Activated naive CD4-positive, alpha-beta T cell treated with anti-CD3 and anti-CD28 coated beads, Interleukin-2, amount 10 ng/mL, durations not matched to agents 7 days and 5 days (primary cell): Measurements from ENCODE around the gene A2M.

Experiments
- CTCF ChIA-PET: fragments of 350-600 bp; sonication (Branson Sonifier 250); formaldehyde crosslinking; loops from one replicate; lab custom pipeline; 2021; ENCODE audit warnings: antibody characterized with exemption; lab: Charles Lee
- DNase-seq: peaks from one replicate; pipeline ENCODE4 v3.0.0-alpha.2; 2020
- H3K27ac Mint-ChIP-seq: one replicate; pipeline ENCODE4 v1.8.0; 2021; ENCODE audit warnings: mild to moderate bottlenecking, moderate library complexity, mixed read lengths
- H3K27me3 Mint-ChIP-seq: one replicate; pipeline ENCODE4 v1.8.0; 2021; ENCODE audit warnings: mild to moderate bottlenecking, mixed read lengths
- H3K36me3 Mint-ChIP-seq: one replicate; pipeline ENCODE4 v1.8.0; 2021; ENCODE audit warnings: mixed read lengths
- H3K4me1 Mint-ChIP-seq: one replicate; pipeline ENCODE4 v1.8.0; 2021; ENCODE audit warnings: mixed read lengths
- H3K4me3 Mint-ChIP-seq: one replicate; pipeline ENCODE4 v1.8.0; 2021; ENCODE audit warnings: mild to moderate bottlenecking, moderate library complexity, mixed read lengths
- H3K9me3 Mint-ChIP-seq: one replicate; pipeline ENCODE4 v1.8.0; 2021; ENCODE audit warnings: mixed read lengths

Gene A2M

DNA sequence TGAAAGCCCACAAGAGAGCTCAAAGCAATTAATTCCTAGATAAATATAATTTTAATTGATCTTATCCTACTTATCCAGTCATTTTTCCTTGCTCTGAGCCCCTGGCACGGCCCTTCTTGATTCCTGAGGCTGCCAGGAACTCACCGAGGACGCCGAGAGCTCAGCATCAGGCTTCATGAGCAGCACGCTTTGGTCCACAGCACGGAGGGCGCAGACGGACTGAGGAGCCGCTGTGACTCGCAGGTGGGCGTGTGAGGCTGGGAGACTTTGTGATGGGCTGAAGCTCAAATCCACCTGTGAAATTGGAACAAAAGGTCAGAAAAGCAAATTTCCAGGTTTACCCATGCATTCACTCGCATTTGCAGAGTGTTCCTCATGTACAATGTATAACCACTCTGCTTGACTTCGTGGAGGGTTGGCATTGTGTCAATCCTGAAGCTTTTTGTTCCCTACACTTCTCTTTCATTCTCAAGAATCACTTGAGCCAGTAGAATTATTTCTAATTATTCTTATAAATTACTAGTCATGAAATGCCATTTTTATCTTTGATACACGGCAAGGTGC, 17.2 kb downstream of the A2M start:
- Mint-ChIP-seq H3K27ac (no peak overlapping the region), H3K4me3 (no peak overlapping the region), H3K9me3 (no peaks in the 10 kb centered on the region), H3K4me1 (no peaks in the 10 kb centered on the region), H3K36me3 (no peaks in the 10 kb centered on the region), H3K27me3 (no peaks in the 10 kb centered on the region)
- no peak for DNase-seq
- CTCF ChIA-PET = interaction anchor here (0.7 kb wide), 1 partner anchor 47 kb away, joined by 3 read pairs; no protein-coding TSS in a partner anchor

DNA sequence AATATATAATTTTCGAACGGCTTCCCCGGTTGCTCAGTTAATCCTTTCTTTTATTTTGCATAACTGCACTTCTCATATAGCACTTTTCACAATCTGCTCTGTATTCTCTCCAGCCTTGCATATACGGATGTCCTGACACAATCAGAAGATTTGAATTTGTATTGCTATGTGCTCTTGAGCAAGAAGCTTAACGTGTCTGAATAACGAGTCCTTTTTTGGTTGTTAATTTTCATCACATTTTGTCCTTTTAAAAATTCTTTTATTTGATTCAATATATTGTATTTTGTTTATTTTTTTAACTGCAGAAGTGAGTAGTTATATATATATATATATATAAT, 17.6 kb downstream of the A2M start:
- no peak overlapping the region for H3K4me3 Mint-ChIP-seq
- H3K36me3 Mint-ChIP-seq = no peaks in the 10 kb centered on the region
- CTCF ChIA-PET = interaction anchor here (0.7 kb wide), 1 partner anchor 47 kb away, joined by 3 read pairs; no protein-coding TSS in a partner anchor
- no peaks in the 10 kb centered on the region for H3K9me3 Mint-ChIP-seq
- H3K27me3 Mint-ChIP-seq = no peaks in the 10 kb centered on the region
- DNase-seq = no peak
- H3K27ac Mint-ChIP-seq = no peak overlapping the region
- H3K4me1 Mint-ChIP-seq = no peaks in the 10 kb centered on the region

GRCh38 chr12:9096563-9097176, 19.0 kb downstream of the A2M start:
- H3K9me3 Mint-ChIP-seq = no peaks in the 10 kb centered on the region
- no peak for DNase-seq
- no peak overlapping the region for H3K4me3 Mint-ChIP-seq
- H3K27ac Mint-ChIP-seq = no peak overlapping the region
- no peaks in the 10 kb centered on the region for H3K36me3 Mint-ChIP-seq
- H3K4me1 Mint-ChIP-seq = no peaks in the 10 kb centered on the region
- CTCF ChIA-PET = no interaction called here
- H3K27me3 Mint-ChIP-seq = no peaks in the 10 kb centered on the region

DNA sequence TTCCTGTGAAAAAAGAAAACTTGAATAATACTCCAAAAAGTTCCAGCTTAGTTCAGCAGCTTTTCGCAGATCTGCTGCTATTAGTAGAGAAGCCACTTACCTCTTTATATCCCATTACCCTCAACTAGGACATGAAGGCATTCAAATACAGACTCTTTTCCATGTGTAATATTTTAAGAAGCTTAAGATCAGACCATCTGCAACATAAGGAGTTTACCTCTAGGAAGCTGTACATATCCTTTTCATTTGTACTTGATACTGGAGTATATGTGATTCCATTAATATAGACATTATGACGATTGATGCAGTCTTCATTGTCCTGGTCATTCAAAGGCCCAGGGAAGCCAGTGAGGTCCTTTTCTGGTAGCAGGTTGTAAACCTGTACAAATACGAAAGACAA, 20.4 kb downstream of the A2M start:
- Mint-ChIP-seq H3K4me3 (no peak overlapping the region), H3K9me3 (no peaks in the 10 kb centered on the region), H3K27me3 (no peaks in the 10 kb centered on the region), H3K27ac (no peak overlapping the region), H3K36me3 (no peaks in the 10 kb centered on the region), H3K4me1 (no peaks in the 10 kb centered on the region)
- CTCF ChIA-PET = interaction anchor here (1.5 kb wide), 1 partner anchor 32 kb away, joined by 3 read pairs; no protein-coding TSS in a partner anchor
- DNase-seq = no peak

DNA sequence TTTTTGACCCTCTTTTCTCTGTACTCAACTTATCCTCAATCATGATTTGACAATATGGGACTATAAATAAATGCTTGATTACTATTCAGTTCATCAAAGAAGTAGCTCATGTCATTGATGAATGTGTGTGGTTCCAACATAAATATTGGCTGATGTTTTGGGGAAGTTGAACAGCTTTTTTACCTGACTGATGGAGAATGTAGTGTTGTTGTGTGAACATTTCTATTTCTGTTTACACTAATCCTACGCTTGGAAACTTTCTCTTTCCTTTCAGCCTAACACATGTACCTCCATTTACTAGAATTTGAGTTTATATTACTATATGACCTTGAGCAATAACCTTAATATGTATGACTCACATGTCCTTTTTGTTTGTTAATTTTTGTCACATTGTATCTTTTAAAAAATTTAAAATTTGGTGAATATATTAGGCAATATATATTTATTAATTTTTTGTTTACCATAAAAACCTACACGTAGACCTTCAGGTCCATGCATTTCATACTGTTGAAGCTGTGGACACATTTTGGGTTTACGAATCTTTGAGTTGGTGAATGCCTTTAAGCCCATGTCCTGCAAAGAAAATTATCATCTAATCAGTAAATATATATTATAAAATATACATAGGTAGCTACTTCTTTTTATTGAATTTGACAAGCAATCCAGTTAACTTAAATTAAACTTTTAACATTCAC, 21.1 kb downstream of the A2M start:
- CTCF ChIA-PET = interaction anchor here (1.5 kb wide), 1 partner anchor 31 kb away, joined by 3 read pairs; no protein-coding TSS in a partner anchor
- no peak overlapping the region for H3K4me3 Mint-ChIP-seq
- no peak for DNase-seq
- H3K9me3 Mint-ChIP-seq = no peaks in the 10 kb centered on the region
- no peak overlapping the region for H3K27ac Mint-ChIP-seq
- H3K36me3 Mint-ChIP-seq = no peaks in the 10 kb centered on the region
- no peaks in the 10 kb centered on the region for H3K27me3 Mint-ChIP-seq
- H3K4me1 Mint-ChIP-seq = no peaks in the 10 kb centered on the region

- no peaks in the 10 kb centered on the region for H3K27me3 Mint-ChIP-seq
- DNase-seq = no peak
- no peaks in the 10 kb centered on the region for H3K4me1 Mint-ChIP-seq
- no peak overlapping the region for H3K4me3 Mint-ChIP-seq
- H3K27ac Mint-ChIP-seq = no peak overlapping the region
- H3K36me3 Mint-ChIP-seq = no peaks in the 10 kb centered on the region
- CTCF ChIA-PET = no interaction called here
- H3K9me3 Mint-ChIP-seq = no peaks in the 10 kb centered on the region
These were observed 23.7 kb downstream of the A2M start for GRCh38 chr12:9091891-9092598.

DNA sequence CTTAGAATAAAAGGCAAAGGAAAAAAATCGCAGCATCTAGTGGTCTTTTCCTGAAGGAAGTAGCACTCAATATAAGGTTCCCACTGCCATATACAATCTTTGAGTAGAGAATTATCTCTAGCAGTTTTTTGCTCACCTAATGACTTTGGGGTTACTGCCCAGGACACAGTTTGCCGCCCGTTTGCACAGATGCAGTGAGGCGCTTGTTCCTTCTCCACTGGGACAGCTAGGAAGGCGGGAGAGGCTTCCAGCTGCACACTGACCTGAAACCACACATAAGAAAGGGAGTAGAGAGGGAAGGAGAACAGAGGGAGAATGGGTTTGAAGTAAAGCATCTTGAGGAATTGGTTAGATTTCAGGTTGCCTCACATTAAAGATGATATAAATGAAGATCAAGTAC, 25.5 kb downstream of the A2M start:
- Mint-ChIP-seq H3K36me3 (no peaks in the 10 kb centered on the region), H3K4me3 (no peak overlapping the region), H3K27me3 (no peaks in the 10 kb centered on the region), H3K27ac (no peak overlapping the region), H3K9me3 (no peaks in the 10 kb centered on the region), H3K4me1 (no peaks in the 10 kb centered on the region)
- DNase-seq = no peak
- CTCF ChIA-PET = no interaction called here

- peaks cover 2% of the 10 kb centered on the region for H3K27me3 Mint-ChIP-seq
- no peak overlapping the region for H3K4me3 Mint-ChIP-seq
- H3K9me3 Mint-ChIP-seq = peaks cover 11% of the 10 kb centered on the region
- CTCF ChIA-PET = no interaction called here
- H3K4me1 Mint-ChIP-seq = no peaks in the 10 kb centered on the region
- H3K27ac Mint-ChIP-seq = no peak overlapping the region
- peaks cover 2% of the 10 kb centered on the region for H3K36me3 Mint-ChIP-seq
- no peak for DNase-seq
These were observed 28.5 kb downstream of the A2M start for GRCh38 chr12:9087087-9087835.

GRCh38 chr12:9086087-9086486, 29.6 kb downstream of the A2M start:
- CTCF ChIA-PET = no interaction called here
- H3K27ac Mint-ChIP-seq = no peak overlapping the region
- no peak for DNase-seq
- H3K36me3 Mint-ChIP-seq = peaks cover 2% of the 10 kb centered on the region
- peaks cover 13% of the 10 kb centered on the region for H3K9me3 Mint-ChIP-seq
- no peak overlapping the region for H3K4me3 Mint-ChIP-seq
- no peaks in the 10 kb centered on the region for H3K4me1 Mint-ChIP-seq
- H3K27me3 Mint-ChIP-seq = peaks cover 4% of the 10 kb centered on the region

GRCh38 chr12:9084417-9084816, 31.3 kb downstream of the A2M start:
- H3K9me3 Mint-ChIP-seq = peaks cover 13% of the 10 kb centered on the region
- no peak for DNase-seq
- peaks cover 2% of the 10 kb centered on the region for H3K36me3 Mint-ChIP-seq
- no peak overlapping the region for H3K27ac Mint-ChIP-seq
- CTCF ChIA-PET = no interaction called here
- peaks cover 4% of the 10 kb centered on the region for H3K27me3 Mint-ChIP-seq
- no peaks in the 10 kb centered on the region for H3K4me1 Mint-ChIP-seq
- H3K4me3 Mint-ChIP-seq = no peak overlapping the region

DNA sequence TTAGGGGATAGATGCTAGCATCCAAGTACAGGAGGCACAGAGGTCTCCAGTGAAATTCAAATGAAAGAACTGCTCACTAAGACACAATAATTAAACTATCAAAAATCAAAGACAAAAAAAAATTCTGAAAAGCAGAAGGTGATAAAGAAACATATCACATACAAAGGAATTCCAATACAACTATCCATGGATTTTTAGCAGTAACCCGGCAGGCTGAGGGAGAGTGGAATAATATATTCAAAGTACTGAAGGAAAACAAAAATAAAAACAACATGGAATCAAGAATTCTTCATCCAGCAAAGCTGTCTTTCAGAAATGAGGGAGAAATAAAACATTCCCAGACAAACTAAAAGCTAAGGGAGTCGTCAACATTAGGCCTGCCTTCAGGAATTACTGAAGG, 31.9 kb downstream of the A2M start:
- H3K27ac Mint-ChIP-seq = no peak overlapping the region
- peaks cover 13% of the 10 kb centered on the region for H3K9me3 Mint-ChIP-seq
- H3K4me1 Mint-ChIP-seq = no peaks in the 10 kb centered on the region
- H3K27me3 Mint-ChIP-seq = peaks cover 4% of the 10 kb centered on the region
- DNase-seq = no peak
- no peak overlapping the region for H3K4me3 Mint-ChIP-seq
- CTCF ChIA-PET = no interaction called here
- peaks cover 2% of the 10 kb centered on the region for H3K36me3 Mint-ChIP-seq

DNA sequence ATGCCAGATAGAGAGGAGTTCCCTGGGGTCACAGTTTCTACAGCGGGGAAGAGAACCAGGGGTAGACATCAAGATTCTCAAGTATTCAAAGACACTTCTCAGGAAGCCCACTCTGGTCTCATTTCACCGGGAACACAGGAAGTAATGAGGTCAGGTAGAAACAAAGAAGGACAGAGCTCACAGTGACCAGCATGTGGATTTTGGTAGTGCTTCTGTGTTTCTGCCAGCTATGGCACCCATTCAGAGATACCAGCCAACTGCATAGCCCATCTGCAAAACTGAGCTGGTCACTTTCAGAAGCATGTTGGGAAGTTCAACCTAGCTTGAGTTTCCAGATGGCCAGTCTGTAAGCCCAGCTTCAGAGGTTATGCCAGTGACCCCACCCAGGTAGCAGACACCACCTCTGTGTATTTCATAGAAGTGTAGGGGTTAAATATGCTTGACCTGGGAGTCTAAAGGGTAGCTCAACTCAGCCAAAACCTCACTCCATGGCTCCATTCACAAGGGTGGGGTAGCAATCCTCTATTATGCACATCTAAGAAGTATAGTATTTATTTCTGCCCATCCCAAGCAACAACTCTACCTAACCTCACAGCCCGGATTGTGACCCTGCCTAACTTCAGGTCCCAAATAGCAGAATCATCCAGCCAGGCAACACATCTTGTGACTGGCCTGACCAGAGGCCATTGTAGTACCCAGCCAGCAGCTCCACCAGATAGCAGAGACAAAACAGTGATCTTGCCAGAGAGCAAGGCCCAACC, 33.9 kb downstream of the A2M start:
- H3K36me3 Mint-ChIP-seq = peaks cover 2% of the 10 kb centered on the region
- peaks cover 4% of the 10 kb centered on the region for H3K27me3 Mint-ChIP-seq
- H3K9me3 Mint-ChIP-seq = peaks cover 13% of the 10 kb centered on the region
- no peak for DNase-seq
- CTCF ChIA-PET = no interaction called here
- H3K4me1 Mint-ChIP-seq = no peaks in the 10 kb centered on the region
- H3K27ac Mint-ChIP-seq = no peak overlapping the region
- H3K4me3 Mint-ChIP-seq = no peak overlapping the region

DNA sequence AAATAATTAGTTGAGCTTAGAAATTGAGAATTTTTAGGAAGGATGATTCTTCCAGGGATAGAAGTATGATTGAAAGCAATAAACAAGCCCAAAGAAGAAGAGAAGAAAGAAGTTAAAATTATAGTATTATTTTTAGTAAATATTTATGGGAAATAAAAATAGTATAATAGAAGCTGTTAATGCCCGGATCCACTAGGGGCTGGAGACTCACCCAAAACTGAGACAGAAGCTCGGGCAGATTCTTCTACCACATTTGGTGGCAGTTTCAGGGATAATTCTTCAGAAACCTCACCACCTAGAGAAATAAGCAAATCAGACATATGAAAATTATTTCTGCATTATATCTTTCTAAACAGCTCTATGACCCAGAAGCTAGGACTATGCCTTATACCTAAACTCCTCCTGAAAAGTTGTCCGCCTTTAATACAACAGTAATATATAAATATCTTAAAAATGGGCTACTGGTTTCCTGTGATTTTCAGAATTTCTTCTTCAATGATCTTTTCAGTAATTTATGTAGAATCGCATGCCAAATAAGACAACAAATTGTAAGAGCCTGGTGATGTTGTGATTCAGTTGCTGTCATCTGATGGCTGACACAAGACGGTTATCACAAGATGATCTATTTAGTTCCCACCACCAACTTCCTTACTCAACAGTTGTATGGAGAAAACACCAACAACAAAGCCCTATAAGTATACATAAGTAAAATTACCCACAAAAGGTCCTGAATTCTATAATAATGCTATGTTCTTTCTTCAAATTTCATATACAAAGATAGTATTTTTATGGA, 35.6 kb downstream of the A2M start:
- no peak for DNase-seq
- H3K27me3 Mint-ChIP-seq = peaks cover 4% of the 10 kb centered on the region
- H3K9me3 Mint-ChIP-seq = peaks cover 13% of the 10 kb centered on the region
- CTCF ChIA-PET = no interaction called here
- no peaks in the 10 kb centered on the region for H3K4me1 Mint-ChIP-seq
- H3K4me3 Mint-ChIP-seq = no peak overlapping the region
- peaks cover 2% of the 10 kb centered on the region for H3K36me3 Mint-ChIP-seq
- no peak overlapping the region for H3K27ac Mint-ChIP-seq
